GM12872 (cell line): ENCODE measurements around the gene CERS1.

Experiments
- CTCF ChIP-seq: IDR thresholded peaks from 3 replicates; pipeline ENCODE4 v1.5.1; 2011; ENCODE audit warnings: low read depth, mild to moderate bottlenecking, low read length, moderate library complexity; ENCODE audit not compliant: insufficient read depth

Gene CERS1

GRCh38 chr19:18869781-18870530 lies 26.0 kb downstream of the CERS1 start:
- TF ChIP-seq CTCF: no peak

GRCh38 chr19:18869023-18869618 lies 26.8 kb downstream of the CERS1 start:
- no peak for TF ChIP-seq CTCF

GRCh38 chr19:18868380-18869022 lies 27.5 kb downstream of the CERS1 start:
- TF ChIP-seq CTCF: no peak

GRCh38 chr19:18867751-18868150 lies 28.2 kb downstream of the CERS1 start:
- TF ChIP-seq CTCF: no peak

- TF ChIP-seq CTCF: no peak
Observed at GRCh38 chr19:18867199-18867598, 28.8 kb downstream of the CERS1 start.

- TF ChIP-seq CTCF: no peak
Observed at GRCh38 chr19:18866800-18867123, 29.2 kb downstream of the CERS1 start.

GRCh38 chr19:18865973-18866799 lies 29.8 kb downstream of the CERS1 start:
- peak; percentile 91 for TF ChIP-seq CTCF
